Measurements from ENCODE around the gene MIOX.

GRCh38 chr22:50473088-50473487 is 13.6 kb upstream of the MIOX start:
- TF ChIP-seq POLR2A (IDR thresholded peaks at IDR 0.05; ENCODE audit: low read length) = no peak
- TF ChIP-seq GATA1 (IDR thresholded peaks at IDR 0.05; ENCODE audit: low read depth, low read length) = no peak

Data from erythroblast (primary cell).